PC-3 (cell line): ENCODE data around the gene EPC2. TPM values are rescaled to one million over a fixed set of nuclear protein-coding genes. Genes with fewer than 3 reads are reported as not detected.

Experiments used
- ATAC-seq: fragments of 200-7000 bp; cut with Tn5 transposase; 2 replicates; pipeline ENCODE4 v1.9.1; 2020; ENCODE audit warnings: mild to moderate bottlenecking, moderate library complexity
- BruUV-seq: library from RNA; stranded (reverse); fragments of 400-500 nt; replicated peaks from 2 replicates; lab custom pipeline; 2021; lab: Mats Ljungman, UMichigan
- CTCF ChIA-PET: fragments of 300-600 bp; sonication (Branson Sonifier 250); formaldehyde crosslinking; loops from one replicate; lab custom pipeline; 2022; ENCODE audit warnings: antibody characterized with exemption; lab: Charles Lee
- POLR2A ChIA-PET: fragments of 300-600 bp; sonication (Branson Sonifier 250); formaldehyde crosslinking; loops from one replicate; lab custom pipeline; 2022; ENCODE audit warnings: antibody characterized with exemption; ENCODE audit not compliant: unreplicated experiment; lab: Charles Lee
- DNase-seq: peaks from one replicate; pipeline ENCODE4 v3.0.0-alpha.2; 2015
- H2AFZ ChIP-seq: fragments of 300-600 bp; sonication (generic); 2 replicates; pipeline ENCODE4 v1.6.0; 2016; ENCODE audit warnings: antibody characterized with exemption, low read length
- H3F3A ChIP-seq: fragments of 300-600 bp; sonication (generic); one replicate; pipeline ENCODE4 v1.6.0; 2017; ENCODE audit warnings: antibody characterized with exemption, low read length, control low read depth, mild to moderate bottlenecking; ENCODE audit not compliant: unreplicated experiment
- H3K27ac ChIP-seq: fragments of 300-600 bp; sonication (generic); 2 replicates; pipeline ENCODE4 v1.5.1; 2016; ENCODE audit warnings: mild to moderate bottlenecking, low read length
- H3K27me3 ChIP-seq: fragments of 300-600 bp; sonication (generic); 2 replicates; pipeline ENCODE4 v1.6.1; 2016; ENCODE audit warnings: low read length, mixed read lengths
- H3K36me3 ChIP-seq: fragments of 300-600 bp; sonication (generic); 2 replicates; pipeline ENCODE4 v1.6.1; 2016; ENCODE audit warnings: low read depth, mixed run types, low read length, mixed read lengths
- H3K4me1 ChIP-seq: fragments of 300-600 bp; sonication (generic); 2 replicates; pipeline ENCODE4 v1.5.1; 2016; ENCODE audit warnings: low read length; ENCODE audit not compliant: insufficient read depth
- H3K4me2 ChIP-seq: fragments of 300-600 bp; sonication (generic); 2 replicates; pipeline ENCODE4 v1.6.0; 2016; ENCODE audit warnings: low read length
- H3K4me3 ChIP-seq: fragments of 300-600 bp; sonication (generic); 2 replicates; pipeline ENCODE4 v1.5.1; 2016; ENCODE audit warnings: mild to moderate bottlenecking, low read length, mixed read lengths
- H3K79me2 ChIP-seq: fragments of 300-600 bp; sonication (generic); 2 replicates; pipeline ENCODE4 v1.6.1; 2017; ENCODE audit warnings: low read length, mixed read lengths
- H3K9ac ChIP-seq: fragments of 300-600 bp; sonication (generic); 2 replicates; pipeline ENCODE4 v1.6.0; 2016; ENCODE audit warnings: mild to moderate bottlenecking, low read length
- H3K9me2 ChIP-seq: fragments of 300-600 bp; sonication (generic); replicated peaks from 2 replicates; pipeline ENCODE4 v1.6.1; 2016; ENCODE audit warnings: mixed run types, low read length, mixed read lengths
- H3K9me3 ChIP-seq: fragments of 300-600 bp; sonication (generic); 2 replicates; pipeline ENCODE4 v1.6.1; 2016; ENCODE audit warnings: low read length, mixed read lengths
- H4K20me1 ChIP-seq: fragments of 300-600 bp; sonication (generic); 2 replicates; pipeline ENCODE4 v1.6.1; 2016; ENCODE audit warnings: low read length, mixed read lengths
- EZH2 ChIP-seq: fragments of 300-600 bp; sonication (generic); IDR thresholded peaks from one replicate; pipeline ENCODE4 v1.6.1; 2017; ENCODE audit warnings: antibody characterized with exemption, mild to moderate bottlenecking, low read length; ENCODE audit not compliant: unreplicated experiment
- EZH2phosphoT487 ChIP-seq: fragments of 300-600 bp; sonication (generic); IDR thresholded peaks from 2 replicates; pipeline ENCODE4 v1.6.1; 2018; ENCODE audit warnings: mild to moderate bottlenecking, antibody characterized with exemption, low read length, borderline replicate concordance
- intact Hi-C: fragments of 100-400 bp; cut with micrococcal nuclease; formaldehyde crosslinking; loops from 2 replicates; pipeline ENCODE4 v1.9.0; 2023
- total RNA-seq: library from RNA; depleted of rRNA; stranded (reverse); fragments of >200 nt; gene quantifications from 2 replicates; pipeline ENCODE4 v1.2.3, GENCODE V29; 2014
- TF ChIP-seq, protein P1 (sequence below): fragments of 300-600 bp; sonication (generic); conservative IDR thresholded peaks from 2 replicates; pipeline ENCODE4 v1.5.1; 2017; ENCODE audit warnings: antibody characterized with exemption, low read depth, mild to moderate bottlenecking, low read length

Gene EPC2
- total RNA-seq, 1 experiment from 2014 or later = 20.6 TPM

GRCh38 chr2:148599109-148599991, 45.2 kb upstream of the EPC2 start:
- POLR2A ChIA-PET = no interaction called here
- no peaks in the 10 kb centered on the region for H3K4me1 ChIP-seq
- ATAC-seq = no peak

DNA sequence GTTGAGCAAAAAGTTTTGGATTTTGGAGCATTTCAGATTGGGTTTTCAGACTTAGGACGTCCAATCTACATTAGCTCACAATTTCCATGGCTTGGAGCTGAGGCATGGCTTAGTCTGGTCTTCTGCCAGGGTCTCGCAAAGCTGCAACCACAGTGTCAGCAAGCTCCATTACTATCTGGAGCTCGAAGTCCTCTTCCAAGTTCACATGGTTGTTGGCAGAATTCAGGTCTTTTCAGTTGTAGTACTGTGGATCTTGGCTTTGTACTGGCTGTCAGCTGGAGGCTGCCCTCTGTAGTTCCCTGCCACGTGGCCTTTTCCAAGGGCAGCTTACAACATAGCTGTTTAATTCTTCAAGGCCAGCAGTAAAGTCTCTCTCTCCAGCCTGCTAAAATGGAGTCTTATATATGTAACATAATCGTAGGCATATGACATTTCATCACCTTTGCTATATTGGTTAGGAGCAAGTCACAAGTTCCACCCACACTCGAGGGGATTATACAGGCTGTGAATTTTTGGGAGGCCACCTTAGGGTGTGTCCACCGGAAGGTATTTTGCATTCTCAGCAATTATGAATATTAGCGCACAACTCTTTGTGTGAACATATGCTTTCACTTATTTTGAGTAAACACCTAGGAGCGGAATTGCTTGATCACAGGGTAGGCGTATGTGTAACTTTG, 41.5 kb upstream of the EPC2 start:
- no peak for ATAC-seq
- Histone ChIP-seq H3F3A (no peaks in the 10 kb centered on the region), H3K9me3 (no peaks in the 10 kb centered on the region), H3K36me3 (no peaks in the 10 kb centered on the region), H3K4me3 (no peak overlapping the region), H3K4me1 (no peaks in the 10 kb centered on the region), H3K27ac (no peak overlapping the region), H2AFZ (no peak overlapping the region), H3K4me2 (no peak overlapping the region), H3K9ac (no peak overlapping the region), H3K9me2 (no peaks in the 10 kb centered on the region), H3K27me3 (no peaks in the 10 kb centered on the region), H4K20me1 (no peaks in the 10 kb centered on the region), H3K79me2 (no peaks in the 10 kb centered on the region)
- ChIA-PET CTCF (no interaction called here), POLR2A (no interaction called here)
- DNase-seq = no peak
- TF ChIP-seq EZH2phosphoT487 = no peak
- TF ChIP-seq, protein P1, sequence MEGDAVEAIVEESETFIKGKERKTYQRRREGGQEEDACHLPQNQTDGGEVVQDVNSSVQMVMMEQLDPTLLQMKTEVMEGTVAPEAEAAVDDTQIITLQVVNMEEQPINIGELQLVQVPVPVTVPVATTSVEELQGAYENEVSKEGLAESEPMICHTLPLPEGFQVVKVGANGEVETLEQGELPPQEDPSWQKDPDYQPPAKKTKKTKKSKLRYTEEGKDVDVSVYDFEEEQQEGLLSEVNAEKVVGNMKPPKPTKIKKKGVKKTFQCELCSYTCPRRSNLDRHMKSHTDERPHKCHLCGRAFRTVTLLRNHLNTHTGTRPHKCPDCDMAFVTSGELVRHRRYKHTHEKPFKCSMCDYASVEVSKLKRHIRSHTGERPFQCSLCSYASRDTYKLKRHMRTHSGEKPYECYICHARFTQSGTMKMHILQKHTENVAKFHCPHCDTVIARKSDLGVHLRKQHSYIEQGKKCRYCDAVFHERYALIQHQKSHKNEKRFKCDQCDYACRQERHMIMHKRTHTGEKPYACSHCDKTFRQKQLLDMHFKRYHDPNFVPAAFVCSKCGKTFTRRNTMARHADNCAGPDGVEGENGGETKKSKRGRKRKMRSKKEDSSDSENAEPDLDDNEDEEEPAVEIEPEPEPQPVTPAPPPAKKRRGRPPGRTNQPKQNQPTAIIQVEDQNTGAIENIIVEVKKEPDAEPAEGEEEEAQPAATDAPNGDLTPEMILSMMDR = no peak
- no peak for TF ChIP-seq EZH2
- BruUV-seq = no TSS peak
- intact Hi-C loops = no loop called here

More at GRCh38 chr2:148599109-148599991, 45.2 kb upstream of the EPC2 start:
- no peak overlapping the region for H3K4me3 ChIP-seq
- CTCF ChIA-PET = no interaction called here
- H3K27me3 ChIP-seq = no peaks in the 10 kb centered on the region
- no peaks in the 10 kb centered on the region for H3K36me3 ChIP-seq
- no peaks in the 10 kb centered on the region for H4K20me1 ChIP-seq
- no peak overlapping the region for H3K27ac ChIP-seq
- no peak overlapping the region for H2AFZ ChIP-seq
- no peak for DNase-seq
- H3K9me3 ChIP-seq = no peaks in the 10 kb centered on the region
- no TSS peak for BruUV-seq
- TF ChIP-seq, protein P1 = no peak
- no peak for TF ChIP-seq EZH2phosphoT487
- TF ChIP-seq EZH2 = no peak
- no peak overlapping the region for H3K9ac ChIP-seq
- no peaks in the 10 kb centered on the region for H3K9me2 ChIP-seq
- H3K79me2 ChIP-seq = no peaks in the 10 kb centered on the region
- H3F3A ChIP-seq = no peaks in the 10 kb centered on the region
- intact Hi-C loops = no loop called here
- no peak overlapping the region for H3K4me2 ChIP-seq

DNA sequence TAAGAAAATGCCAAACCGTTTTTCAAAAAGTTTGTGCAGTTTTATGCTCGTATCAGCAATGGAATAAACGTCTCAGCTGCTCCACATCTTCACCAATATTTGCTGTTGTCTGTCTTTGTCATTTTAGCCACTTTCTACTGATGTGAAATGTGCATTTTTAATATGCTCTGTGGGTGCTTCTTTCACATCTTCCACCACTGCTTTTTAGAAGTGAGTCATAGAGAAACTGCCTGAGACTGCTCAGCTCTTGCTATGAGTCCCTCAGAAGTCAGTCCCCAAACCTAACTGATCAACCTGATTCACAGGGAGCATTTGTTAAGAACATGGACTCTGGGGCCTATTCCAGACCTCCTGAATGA, 41.0 kb upstream of the EPC2 start:
- BruUV-seq = no TSS peak
- CTCF ChIA-PET = no interaction called here
- H3K9me2 ChIP-seq = no peaks in the 10 kb centered on the region

More for the DNA sequence above, 41.0 kb upstream of the EPC2 start:
- no peaks in the 10 kb centered on the region for H3F3A ChIP-seq
- no peak overlapping the region for H2AFZ ChIP-seq
- ATAC-seq (no peak), DNase-seq (no peak)
- TF ChIP-seq EZH2 = no peak
- no peak for TF ChIP-seq EZH2phosphoT487
- intact Hi-C loops = no loop called here
- no peaks in the 10 kb centered on the region for H3K4me1 ChIP-seq
- H3K36me3 ChIP-seq = no peaks in the 10 kb centered on the region
- no peak overlapping the region for H3K27ac ChIP-seq
- POLR2A ChIA-PET = no interaction called here
- no peak overlapping the region for H3K9ac ChIP-seq
- H3K79me2 ChIP-seq = no peaks in the 10 kb centered on the region
- H3K4me2 ChIP-seq = no peak overlapping the region
- no peak overlapping the region for H3K4me3 ChIP-seq
- H3K27me3 ChIP-seq = no peaks in the 10 kb centered on the region
- no peaks in the 10 kb centered on the region for H3K9me3 ChIP-seq
- H4K20me1 ChIP-seq = no peaks in the 10 kb centered on the region
